GM18867 (cell line): ENCODE results near the gene CYTIP.

Experiments used
- ATAC-seq: cut with Tn5 transposase; IDR thresholded peaks from one replicate; pipeline ENCODE4 v1.9.1; 2021; ENCODE audit warnings: mild to moderate bottlenecking, moderate library complexity; ENCODE audit not compliant: unreplicated experiment

Gene CYTIP

DNA sequence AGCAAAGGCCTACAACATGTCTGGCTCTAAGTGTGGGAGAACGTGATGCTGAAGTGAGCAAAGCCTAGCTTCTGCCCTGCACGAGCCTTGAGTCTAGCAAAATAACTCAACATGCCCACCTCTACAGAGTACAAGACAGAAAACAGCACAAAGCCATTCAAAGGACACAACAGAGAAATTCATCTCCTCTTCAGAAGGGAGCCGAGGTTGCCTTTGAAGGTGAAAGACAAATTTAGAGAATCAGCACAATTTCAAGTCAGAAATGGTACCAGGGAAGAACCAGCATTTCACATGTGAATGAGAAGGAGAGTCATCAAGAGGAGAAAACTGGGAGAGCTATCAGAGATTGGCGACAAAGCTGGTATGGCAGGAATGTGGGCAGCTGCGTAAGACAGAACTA, 21.7 kb upstream of the CYTIP start:
- ATAC-seq, result no peak

DNA sequence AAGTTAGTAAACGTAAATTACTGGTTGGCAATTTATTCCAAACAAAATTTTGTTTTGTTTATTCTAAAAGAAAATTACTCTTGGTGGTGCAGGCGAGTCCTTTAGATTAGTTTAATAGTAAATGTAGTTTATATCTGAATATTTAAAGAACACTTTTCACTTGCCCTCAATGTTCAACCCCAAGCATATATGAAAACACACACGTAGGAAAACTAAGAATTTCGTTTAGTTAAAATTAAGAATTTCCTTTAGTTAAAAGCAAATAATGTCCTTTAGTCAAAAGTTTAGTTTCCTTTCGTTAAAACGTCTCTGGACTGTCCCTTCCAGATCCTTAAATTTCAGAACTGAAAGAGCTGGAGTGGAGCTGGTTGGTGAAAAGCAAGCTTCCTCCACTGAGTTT, 19.1 kb upstream of the CYTIP start:
- no peak for ATAC-seq

DNA sequence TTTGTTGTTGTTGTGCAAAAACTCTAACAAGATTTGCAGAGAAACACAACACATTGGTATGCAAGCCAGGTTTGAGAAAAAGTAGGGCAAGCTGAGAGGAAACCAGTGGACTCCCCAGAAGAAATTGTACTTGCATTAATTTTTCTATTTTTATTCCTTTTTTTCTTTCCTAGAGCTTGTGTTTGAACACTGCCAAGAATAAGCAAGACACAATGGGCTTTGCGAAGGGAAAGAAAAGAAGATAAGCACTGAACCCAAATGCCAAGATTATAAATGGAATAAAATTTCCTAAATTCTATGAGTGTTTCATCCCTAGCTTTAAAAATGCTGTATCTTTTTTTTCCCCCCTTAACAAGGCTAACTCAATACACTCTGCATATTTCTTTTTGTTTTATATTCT, 17.0 kb upstream of the CYTIP start:
- ATAC-seq, result no peak

DNA sequence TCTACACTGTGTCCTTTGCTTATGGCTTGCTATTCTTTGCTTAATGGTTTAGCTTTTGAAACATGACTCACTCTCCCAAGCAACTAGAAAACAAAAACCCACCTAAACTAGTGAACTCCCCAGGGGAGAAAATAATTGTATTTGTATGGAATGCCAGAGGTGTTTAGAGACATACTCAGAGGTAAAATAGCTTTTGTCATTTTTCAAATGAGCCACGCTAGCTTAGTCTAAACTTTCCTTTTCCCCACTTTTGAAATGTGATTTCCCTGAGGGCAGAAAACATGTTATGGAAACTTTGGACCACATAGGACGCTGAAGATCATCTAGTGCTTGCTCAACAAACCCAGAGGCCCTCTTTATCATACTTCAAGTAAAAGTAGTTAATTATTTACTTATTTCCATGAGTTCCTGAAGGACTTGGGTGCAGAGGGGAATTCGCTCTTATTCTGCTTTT, 16.5 kb upstream of the CYTIP start:
- ATAC-seq, result no peak

DNA sequence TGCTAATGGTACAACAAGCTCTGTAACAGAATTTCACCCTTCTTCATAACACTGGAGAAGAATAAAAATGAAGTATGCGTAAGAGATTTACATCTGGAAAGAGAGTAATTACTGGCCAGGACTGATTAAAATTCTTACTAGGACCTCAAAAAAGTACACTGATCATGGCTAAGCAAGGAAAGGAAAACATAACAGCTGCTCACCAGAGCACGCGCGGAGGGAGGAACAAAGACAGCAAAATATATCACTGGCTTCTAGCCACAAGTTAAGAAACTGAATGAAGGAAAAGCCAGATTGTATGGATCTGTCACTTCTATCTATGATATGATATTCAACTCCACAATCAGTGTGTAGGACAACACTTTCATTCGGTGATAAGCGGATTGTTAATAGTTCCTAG, 15.6 kb upstream of the CYTIP start:
- ATAC-seq, result no peak

DNA sequence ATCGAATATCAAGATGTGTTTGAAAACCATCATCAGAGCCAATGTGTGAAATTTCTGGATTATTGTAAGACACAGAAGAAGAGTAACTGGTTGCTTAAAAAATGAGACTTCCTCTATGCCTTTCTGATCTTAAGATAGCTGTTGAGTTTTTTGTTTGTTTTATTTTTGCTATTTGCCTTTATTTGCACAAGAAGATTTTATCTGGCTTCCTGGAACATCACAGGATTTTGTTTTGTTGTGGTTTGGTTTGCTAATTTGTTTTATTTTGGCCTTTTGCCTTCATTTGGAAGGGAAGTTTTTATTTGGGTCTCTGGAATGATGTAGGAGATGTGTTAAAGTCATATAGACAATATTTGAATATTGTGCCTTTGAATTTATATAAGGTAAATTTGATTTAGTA, 3.9 kb upstream of the CYTIP start:
- no peak for ATAC-seq

DNA sequence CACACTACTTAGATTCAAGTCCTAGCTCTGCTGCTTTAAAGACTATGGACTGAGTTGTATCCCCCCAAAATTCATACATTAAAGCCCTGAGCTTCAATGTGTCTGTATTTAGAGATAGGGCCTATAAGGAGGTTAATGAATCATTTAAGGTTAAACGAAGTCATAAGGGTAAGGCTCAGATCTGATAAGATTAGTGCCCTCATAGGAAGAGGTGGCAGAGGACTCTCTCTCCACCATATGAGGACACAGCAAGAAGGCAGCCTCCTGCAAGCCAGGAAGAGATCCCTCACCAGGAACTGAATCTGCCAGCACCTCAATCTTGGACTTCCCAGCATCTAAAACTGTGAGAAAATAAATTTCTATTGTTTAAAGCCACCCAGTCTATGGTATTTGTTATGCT, 3.1 kb upstream of the CYTIP start:
- no peak for ATAC-seq

DNA sequence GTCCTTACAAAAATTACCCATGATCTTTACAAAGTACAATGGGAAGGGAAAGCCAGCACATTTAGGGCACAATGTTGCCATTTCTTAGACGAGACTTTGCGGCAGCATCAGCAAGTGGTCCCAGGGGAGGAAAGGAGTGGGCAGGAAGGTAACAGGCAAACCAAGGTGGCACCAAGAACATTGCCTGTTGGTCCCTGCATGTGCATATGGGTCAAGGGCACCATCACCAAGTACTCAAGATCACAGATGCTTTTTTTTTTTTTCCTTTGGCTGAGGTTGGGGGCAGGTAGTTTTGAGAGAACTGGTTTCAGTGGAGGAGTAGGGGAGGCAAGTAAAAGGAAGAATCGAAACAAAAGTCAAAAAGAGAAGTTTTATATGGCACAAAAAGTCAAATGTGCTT, 752 bp upstream of the CYTIP start:
- ATAC-seq, result peak; percentile 33

DNA sequence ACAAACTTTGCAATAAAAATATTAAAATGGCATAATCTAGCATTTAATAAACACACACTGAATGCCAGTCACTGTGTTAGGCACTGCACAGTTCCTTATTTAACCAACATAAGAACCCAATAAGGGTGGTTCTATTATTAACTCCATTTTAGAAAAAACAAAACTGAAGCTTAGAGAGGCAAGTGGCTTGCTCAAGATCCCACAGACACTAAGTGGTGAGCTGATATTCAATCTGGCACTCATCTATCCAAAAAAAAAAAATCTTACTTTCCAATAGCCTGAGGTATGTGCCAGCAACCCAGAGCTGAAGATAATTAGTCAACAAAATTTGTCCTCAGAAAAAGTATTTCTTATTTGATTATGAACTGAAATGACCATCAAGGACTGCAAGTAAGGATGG, 799 bp downstream of the CYTIP start:
- no peak for ATAC-seq

DNA sequence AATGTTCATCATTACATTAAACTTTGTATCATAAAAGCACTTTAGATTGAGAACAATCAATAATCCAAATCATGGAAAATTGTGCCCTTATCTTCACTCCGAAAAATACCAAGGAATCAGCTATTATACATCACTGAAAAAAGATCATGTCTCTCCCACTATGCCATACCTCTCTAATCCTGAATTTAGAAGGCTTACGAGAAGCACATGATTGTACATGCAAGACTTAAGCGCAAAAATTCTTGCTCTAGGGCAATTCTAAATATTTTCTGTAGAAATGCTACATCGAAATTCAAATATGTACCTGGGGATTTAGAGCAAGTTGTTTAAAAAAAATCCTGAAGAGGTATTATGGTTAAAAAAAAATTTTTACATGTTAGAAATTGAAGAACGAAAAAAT, 1.3 kb downstream of the CYTIP start:
- ATAC-seq, result no peak

DNA sequence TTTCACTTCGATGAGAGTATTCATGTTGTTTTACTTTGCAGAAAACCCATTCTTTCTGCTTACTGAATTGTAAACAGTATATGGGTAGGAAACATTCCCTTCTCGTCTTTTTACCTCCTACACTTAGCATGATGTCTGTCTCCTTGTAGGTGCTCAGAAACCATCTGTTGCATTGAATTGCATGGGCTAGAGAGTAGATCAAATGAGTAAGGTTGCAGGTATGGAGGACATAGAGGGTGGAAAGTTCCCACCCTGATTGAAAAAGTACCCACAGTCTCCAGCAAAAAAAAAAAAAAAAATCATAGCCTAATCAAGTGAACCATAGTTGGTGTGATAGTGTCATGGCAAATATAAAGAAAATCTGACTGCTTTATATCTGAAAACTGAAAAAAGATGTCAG, 1.7 kb downstream of the CYTIP start:
- no peak for ATAC-seq

DNA sequence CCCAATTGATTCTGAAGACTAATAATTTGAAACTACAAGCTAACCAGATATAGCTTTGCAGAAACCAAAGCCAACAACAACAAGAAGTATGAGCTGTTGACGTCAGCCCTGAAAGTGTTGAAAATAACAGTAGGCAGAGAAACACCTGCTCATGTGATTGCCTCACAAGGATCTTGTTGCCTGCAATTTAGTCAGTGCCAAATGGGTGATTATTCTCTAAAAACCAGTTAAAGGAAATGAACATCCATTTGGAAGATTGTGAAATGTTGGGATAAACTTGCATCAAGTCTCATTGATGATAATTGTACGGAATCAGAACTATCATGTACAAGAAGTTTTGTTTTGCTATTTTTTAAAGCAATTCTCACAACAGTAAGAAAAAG, 2.8 kb downstream of the CYTIP start:
- ATAC-seq, result peak; percentile 49

DNA sequence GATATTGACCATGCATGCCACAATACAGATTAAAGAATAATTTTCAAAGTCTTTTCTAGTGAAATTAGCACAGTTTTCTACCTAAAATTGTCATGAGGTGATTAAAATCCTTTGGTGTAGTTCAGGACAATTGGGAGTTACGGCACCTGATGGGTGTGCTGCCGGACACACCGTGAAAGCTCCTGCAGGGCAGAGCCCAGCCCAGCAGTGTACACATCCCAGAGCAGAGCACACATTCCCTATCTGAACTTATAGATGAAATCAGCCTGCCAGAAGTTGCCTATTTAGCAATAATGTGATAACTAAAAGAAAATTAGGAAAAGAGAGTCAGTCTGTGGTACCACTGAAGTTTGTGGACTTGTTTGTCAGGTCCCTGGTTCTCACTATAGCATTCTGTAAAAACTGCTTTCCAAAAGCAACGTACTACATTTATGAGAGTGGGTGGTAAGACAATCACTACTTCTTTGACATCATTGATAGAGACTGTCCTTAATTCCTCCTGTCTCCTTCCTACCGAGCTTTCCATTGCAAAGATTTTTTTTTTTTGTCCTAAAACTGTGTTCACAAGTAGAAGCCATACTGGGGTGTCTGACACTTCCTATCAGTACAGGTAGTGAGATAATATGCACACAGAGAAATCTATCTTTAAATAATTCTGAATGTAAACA, 3.4 kb downstream of the CYTIP start:
- ATAC-seq, result no peak

DNA sequence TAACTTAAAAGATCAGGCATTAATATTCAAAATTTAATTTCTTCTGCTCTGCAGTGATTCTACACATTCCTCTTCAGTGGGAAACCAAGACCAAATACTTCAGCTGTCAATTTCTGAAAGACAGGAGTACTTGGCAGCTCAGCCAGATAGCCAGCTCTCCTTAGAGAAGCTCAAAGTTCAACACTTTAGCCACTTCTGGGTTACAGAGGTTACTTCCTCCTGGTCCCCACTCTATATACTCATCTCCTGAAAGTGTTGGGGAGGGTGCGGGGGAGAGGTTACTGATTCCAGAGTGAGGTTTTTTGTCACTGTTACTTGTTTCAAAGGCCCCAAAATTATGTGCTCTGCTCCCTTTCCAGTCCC, 4.1 kb downstream of the CYTIP start:
- ATAC-seq, result peak; percentile 42

DNA sequence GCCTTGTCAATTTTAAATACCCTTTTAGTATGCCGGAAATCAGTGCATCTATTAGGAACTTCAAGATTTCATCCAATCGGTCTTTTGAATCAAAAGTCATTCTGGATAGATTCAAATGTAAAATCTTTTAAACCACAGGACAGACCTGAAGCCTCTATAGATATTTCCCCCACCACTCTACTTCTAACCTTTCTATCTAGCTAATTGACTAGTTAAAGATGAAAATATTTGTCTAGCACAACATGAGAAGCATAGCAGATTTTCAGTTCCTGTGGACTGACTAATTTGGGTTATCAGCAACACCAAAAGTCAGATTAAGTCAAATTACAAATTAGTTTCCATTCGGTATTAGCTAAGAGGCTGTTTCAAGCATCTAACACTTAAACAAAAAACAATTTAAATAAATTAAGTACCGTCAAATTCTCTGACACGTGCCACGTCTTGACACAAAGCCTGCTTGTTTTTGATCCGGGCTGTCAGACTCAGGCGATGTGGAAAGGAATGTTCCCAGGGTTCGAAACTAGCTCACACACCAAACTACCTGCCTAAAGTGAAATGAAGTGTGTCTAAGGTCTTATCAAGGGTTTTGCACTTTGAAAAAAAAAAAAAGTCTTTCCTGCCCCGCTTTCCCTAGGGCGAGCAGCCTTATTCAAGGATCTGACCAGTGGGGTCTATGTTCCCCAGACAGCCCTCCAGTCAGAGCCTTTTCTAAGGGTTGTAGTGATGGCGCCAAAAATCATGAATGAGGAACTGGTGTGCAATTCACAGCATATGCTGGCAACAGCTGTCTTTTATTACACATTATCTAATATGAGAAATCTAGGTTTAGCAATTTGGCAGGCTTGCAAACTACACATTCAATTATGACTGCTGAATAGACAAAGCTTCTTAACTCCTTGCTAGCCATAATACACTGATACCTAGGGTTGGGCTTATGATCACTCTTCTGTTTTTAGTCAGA, 4.7 kb downstream of the CYTIP start:
- peak; percentile 6 for ATAC-seq

DNA sequence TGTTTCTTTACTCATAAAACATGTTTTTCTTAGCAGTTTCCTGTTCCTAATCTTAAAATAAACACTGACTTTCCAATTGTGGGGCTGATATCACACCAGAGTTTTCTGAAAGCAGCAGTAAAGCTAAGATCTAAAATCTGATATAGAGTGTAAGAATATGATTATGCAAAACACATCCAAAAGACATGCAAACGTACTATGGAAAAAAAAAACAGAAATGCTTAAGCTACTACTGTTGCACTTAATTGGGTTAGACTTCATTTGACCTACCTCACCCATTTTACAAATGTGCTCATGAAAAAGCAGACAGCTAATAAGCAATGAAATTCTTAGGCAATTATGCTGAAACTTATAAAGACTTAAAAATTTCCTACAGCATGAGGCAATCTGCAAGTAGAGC, 10.5 kb downstream of the CYTIP start:
- ATAC-seq, result no peak

DNA sequence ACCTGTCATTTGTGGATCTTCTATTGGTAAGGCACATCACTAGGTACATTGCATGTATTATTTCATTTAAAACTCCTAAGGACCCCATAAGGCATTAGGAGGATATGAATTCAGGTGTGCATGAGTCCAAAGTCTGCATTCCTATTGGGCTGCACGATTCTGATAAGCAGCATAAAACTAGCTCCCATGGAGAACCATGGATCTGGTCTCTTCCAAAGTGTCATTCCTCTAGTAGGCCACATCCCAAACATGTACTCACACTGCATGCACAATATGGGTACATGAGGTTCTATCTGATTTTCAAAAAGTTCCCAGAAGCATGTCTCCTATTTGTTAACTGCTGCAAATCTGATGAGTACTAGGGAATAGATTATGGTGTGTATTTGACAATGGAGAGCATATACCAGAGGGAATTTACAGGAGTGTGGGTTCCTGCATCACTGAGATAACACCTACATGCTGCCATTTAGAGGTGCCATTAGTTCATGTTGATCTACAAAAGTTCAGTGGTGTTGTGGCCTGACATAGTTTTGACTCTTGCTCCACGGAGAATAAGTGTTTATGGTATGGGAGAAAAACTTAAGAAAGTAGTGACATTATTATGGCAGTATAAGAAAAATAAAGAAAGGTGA, 11.3 kb downstream of the CYTIP start:
- no peak for ATAC-seq

DNA sequence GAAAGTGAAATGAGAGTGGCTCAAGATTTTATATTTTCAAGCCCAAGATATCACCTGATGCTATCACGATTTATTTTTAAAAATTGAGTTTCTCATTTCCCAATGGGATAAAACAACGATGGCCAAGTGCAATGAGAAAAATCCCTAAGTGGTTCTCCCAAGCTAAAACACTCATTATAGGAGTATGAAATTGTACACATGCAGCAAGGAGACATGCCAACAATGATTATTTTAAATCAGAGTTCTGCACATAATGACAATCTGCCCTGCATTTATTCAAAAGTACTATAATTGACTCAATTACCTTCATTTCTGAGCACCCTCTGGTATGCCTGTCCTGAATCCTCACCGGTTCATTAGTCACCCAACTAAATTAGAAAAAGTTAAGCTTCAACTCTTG, 12.7 kb downstream of the CYTIP start:
- ATAC-seq, result no peak

DNA sequence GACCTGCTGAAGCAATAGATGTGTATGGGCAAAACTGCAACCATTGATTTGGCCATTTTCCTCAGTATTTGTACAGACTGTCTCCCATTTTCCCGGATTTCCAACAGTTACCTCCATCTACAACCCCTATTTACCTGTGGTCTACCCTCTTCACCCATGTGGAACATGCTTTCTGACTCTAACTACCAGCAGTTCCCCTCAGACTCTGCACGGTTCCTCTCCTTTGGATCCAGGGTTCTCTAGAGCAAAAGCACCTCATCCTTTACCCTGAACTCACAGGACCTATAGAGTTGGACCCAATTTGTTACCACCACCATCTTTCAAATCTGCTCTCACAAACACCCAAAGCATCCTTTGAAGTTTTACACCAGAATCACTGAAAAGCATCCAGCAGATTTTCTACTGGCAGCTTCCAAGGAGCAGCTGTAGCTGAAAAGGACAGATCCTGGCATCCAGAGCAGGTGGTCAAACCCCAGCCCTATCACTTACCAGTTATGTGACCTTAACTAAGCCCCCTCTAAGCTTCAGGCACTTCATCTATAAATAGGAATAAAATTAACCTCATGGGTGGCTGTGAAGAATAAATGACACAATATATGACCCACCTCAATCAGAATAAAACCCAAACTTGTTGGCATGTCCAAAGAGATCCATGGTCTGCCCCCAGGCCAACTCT, 15.3 kb downstream of the CYTIP start:
- no peak for ATAC-seq

DNA sequence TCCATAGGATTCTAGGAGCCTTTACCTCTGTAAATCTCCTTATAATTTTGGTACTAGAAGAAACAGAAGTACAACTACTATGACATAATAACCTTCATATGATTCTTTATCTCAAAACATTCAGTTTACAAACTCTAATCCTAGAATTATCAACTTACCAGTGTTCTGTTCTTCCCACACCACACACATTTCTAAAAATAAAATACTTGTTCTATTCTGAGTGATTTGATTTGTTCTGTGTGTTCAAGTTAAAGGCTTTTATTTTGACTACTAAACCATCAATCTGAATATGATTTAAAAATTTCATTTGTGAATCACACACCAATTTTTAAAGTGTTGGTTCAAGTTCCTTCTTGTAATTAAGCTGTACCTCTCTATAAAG, 16.0 kb downstream of the CYTIP start:
- no peak for ATAC-seq
